Erythroblast (primary cell): ENCODE data around the gene GUCY1B1.

ENCODE experiments used
- GATA1 ChIP-seq: IDR thresholded peaks from 2 replicates; pipeline ENCODE4 v1.6.1; 2011; ENCODE audit warnings: low read depth, mild to moderate bottlenecking, control low read depth, low read length, moderate library complexity
- POLR2A ChIP-seq: IDR thresholded peaks from 2 replicates; pipeline ENCODE4 v1.6.1; 2011; ENCODE audit warnings: mild to moderate bottlenecking, low read length

- TF ChIP-seq POLR2A (no peak), GATA1 (no peak)
Measured at GRCh38 chr4:155800685-155801343, 42.0 kb downstream of the GUCY1B1 start.
